H1 (cell line): ENCODE results near the gene PIANP. TPM values are rescaled to one million over a fixed set of nuclear protein-coding genes. Genes with fewer than 3 reads are reported as not detected.

ENCODE experiments used
- ATF2 ChIP-seq: IDR thresholded peaks from 2 replicates; pipeline ENCODE4 v1.6.1; 2012; ENCODE audit warnings: low read length, inconsistent platforms
- ATF3 ChIP-seq: IDR thresholded peaks from 2 replicates; pipeline ENCODE4 v1.6.1; 2011; ENCODE audit warnings: low read depth, mild to moderate bottlenecking, low read length; ENCODE audit not compliant: insufficient read depth
- BRCA1 ChIP-seq: IDR thresholded peaks from 2 replicates; pipeline ENCODE4 v1.6.1; 2012; ENCODE audit warnings: low read depth, low read length, improper control_type of control experiment
- CHD1 ChIP-seq: IDR thresholded peaks from 2 replicates; pipeline ENCODE4 v1.6.1; 2012; ENCODE audit warnings: low read depth, low read length, improper control_type of control experiment
- CHD2 ChIP-seq: IDR thresholded peaks from 2 replicates; pipeline ENCODE4 v1.6.1; 2012; ENCODE audit warnings: low read length, improper control_type of control experiment
- CREB1 ChIP-seq: IDR thresholded peaks from 2 replicates; pipeline ENCODE4 v1.6.1; 2012; ENCODE audit warnings: inconsistent platforms
- E2F6 ChIP-seq: IDR thresholded peaks from 2 replicates; pipeline ENCODE4 v1.6.1; 2012; ENCODE audit warnings: inconsistent platforms
- FOSL1 ChIP-seq: IDR thresholded peaks from 2 replicates; pipeline ENCODE4 v1.6.1; 2011; ENCODE audit warnings: mild to moderate bottlenecking, low read depth, low read length, moderate library complexity; ENCODE audit not compliant: insufficient read depth
- JUND ChIP-seq: IDR thresholded peaks from 2 replicates; pipeline ENCODE4 v1.6.1; 2011; ENCODE audit warnings: mild to moderate bottlenecking, improper control_type of control experiment, low read length
- KDM1A ChIP-seq: fragments of 200-600, 300-600 bp; sonication (generic); IDR thresholded peaks from 2 replicates; pipeline ENCODE4 v1.7.1; 2016; ENCODE audit warnings: mild to moderate bottlenecking, low read length, borderline replicate concordance
- MAX ChIP-seq: IDR thresholded peaks from 2 replicates; pipeline ENCODE4 v1.6.1; 2012; ENCODE audit warnings: inconsistent platforms
- PHF8 ChIP-seq: fragments of 200-600 bp; sonication (generic); conservative IDR thresholded peaks from 2 replicates; pipeline ENCODE4 v1.7.1; 2012; ENCODE audit warnings: low read depth, mild to moderate bottlenecking, inconsistent platforms, low read length, moderate library complexity
- POU5F1 ChIP-seq: IDR thresholded peaks from 2 replicates; pipeline ENCODE4 v1.6.1; 2011; ENCODE audit warnings: low read depth, mild to moderate bottlenecking, low read length, moderate library complexity
- RAD21 ChIP-seq, 2 experiments: IDR thresholded peaks in 1 of 2; conservative IDR thresholded peaks in 1 of 2; 2 replicates each; pipeline ENCODE4 v1.6.1; 2011; ENCODE audit warnings: low read depth in 2 of 2, low read length in 2 of 2, improper control_type of control experiment in 1 of 2, inconsistent platforms in 1 of 2, mild to moderate bottlenecking in 1 of 2, moderate library complexity in 1 of 2
- RFX5 ChIP-seq: IDR thresholded peaks from 2 replicates; pipeline ENCODE4 v1.6.1; 2011; ENCODE audit warnings: low read depth, low read length, improper control_type of control experiment, borderline replicate concordance
- RNF2 ChIP-seq: fragments of 200-900, 300-1000 bp; sonication (generic); IDR thresholded peaks from 2 replicates; pipeline ENCODE4 v1.7.1; 2016; ENCODE audit warnings: borderline replicate concordance, low read depth, mild to moderate bottlenecking, antibody characterized with exemption, low read length; ENCODE audit not compliant: poor library complexity, severe bottlenecking; ENCODE audit errors: missing control alignments
- RXRA ChIP-seq: IDR thresholded peaks from 2 replicates; pipeline ENCODE4 v1.6.1; 2011; ENCODE audit warnings: low read depth, mild to moderate bottlenecking, low read length, moderate library complexity; ENCODE audit not compliant: insufficient read depth
- SP2 ChIP-seq: IDR thresholded peaks from 2 replicates; pipeline ENCODE4 v1.6.1; 2012; ENCODE audit warnings: mild to moderate bottlenecking, low read length, inconsistent platforms
- SP4 ChIP-seq: IDR thresholded peaks from 2 replicates; pipeline ENCODE4 v1.6.1; 2012; ENCODE audit warnings: low read length, inconsistent platforms
- SUZ12 ChIP-seq: fragments of 200-600 bp; sonication (generic); IDR thresholded peaks from 2 replicates; pipeline ENCODE4 v1.6.1; 2012; ENCODE audit warnings: mild to moderate bottlenecking, inconsistent platforms, low read length, moderate library complexity, mixed read lengths
- polyA plus RNA-seq, 7 experiments: library from polyadenylated mRNA; depleted of rRNA in 3 of 7; stranded (reverse) in 5 of 7; unstranded in 2 of 7; fragments of >200 nt in 5 of 7; fragments of 200-250 nt in 2 of 7; gene quantifications; 1 replicate in 5 of 7; 2 replicates in 1 of 7; 4 replicates in 1 of 7; pipeline versions ENCODE4 v1.2.1 to v1.2.3, GENCODE V29; 2011 to 2013; ENCODE audit warnings: missing spikeins in 2 of 7, mixed read lengths in 2 of 7
- total RNA-seq: library from RNA; stranded (reverse); fragmentation: NEBNext Ultra II Directional; extraction: Animal tissue kit (Norgen Biotek cat#: 25700); gene quantifications from 2 replicates; pipeline ENCODE4 v1.2.1, GENCODE V29; 2021

PIANP gene
- total and polyA plus RNA-seq, 2 of the 8 experiments (the other 6 are each of a cell fraction or from before 2014, with no cell fraction given) = 6.3 to 9.8 TPM

GRCh38 chr12:6723607-6724408 lies 23.2 kb upstream of the PIANP start, which contains the start of gene COPS7A (continued):
- TF ChIP-seq ATF2 (peak; percentile 69; the same call in 1 of the 2 replicates), RXRA (no peak), CHD2 (no peak; the same call in 1 of the 2 replicates), ATF3 (peak; percentile 64; the same call in 1 of the 2 replicates), JUND (no peak), MAX (peak; percentile 100), SUZ12 (no peak), POU5F1 (no peak), KDM1A (peak; percentile 39; the same call in 1 of the 2 replicates), RNF2 (no peak), FOSL1 (no peak), RAD21 (IDR thresholded peaks at IDR 0.05 in 1 of 2, conservative IDR thresholded peaks at IDR 0.05 in 1 of 2; ENCODE audit: low read depth in 2 of 2, low read length in 2 of 2) (0 out of 4 replicates have a peak, but pooled peaks of 1 of the 2 experiments have one; percentile 2), CREB1 (peak; percentile 90), CHD1 (no peak), SP2 (peak; percentile 71; the same call in 1 of the 2 replicates), E2F6 (peak; percentile 99), SP4 (peak; percentile 92), RFX5 (no peak), PHF8 (peak; percentile 56), BRCA1 (no peak)
